Activated T-helper 1 cell treated with anti-CD3 and anti-CD28 coated beads, Interleukin-12 subunit alpha, Interleukin-12 subunit beta, Interleukin-2, Interleukin-4 antibody, amounts not matched to agents 30 ng/mL and 10 ng/mL and 1 ng/mL, durations not matched to agents 14 hours and 24 hours and 36 hours (primary cell): ENCODE measurements around the gene PGF. TPM values are rescaled to one million over a fixed set of nuclear protein-coding genes. Genes with fewer than 3 reads are reported as not detected.

Experiments used
- DNase-seq: peaks from one replicate; pipeline ENCODE4 v3.0.0; 2021; ENCODE audit warnings: low spot score
- H3K27ac Mint-ChIP-seq: one replicate; pipeline ENCODE4 v1.8.0; 2021; ENCODE audit warnings: mild to moderate bottlenecking, mixed read lengths
- H3K27me3 Mint-ChIP-seq: one replicate; pipeline ENCODE4 v1.8.0; 2022; ENCODE audit warnings: mild to moderate bottlenecking, moderate library complexity, mixed read lengths; ENCODE audit not compliant: insufficient read depth
- H3K36me3 Mint-ChIP-seq: one replicate; pipeline ENCODE4 v1.8.0; 2021; ENCODE audit warnings: low read depth, mixed read lengths
- H3K4me1 Mint-ChIP-seq: one replicate; pipeline ENCODE4 v1.8.0; 2021; ENCODE audit warnings: low read depth, mixed read lengths
- H3K4me3 Mint-ChIP-seq: one replicate; pipeline ENCODE4 v1.8.0; 2021; ENCODE audit warnings: mild to moderate bottlenecking, moderate library complexity, mixed read lengths
- H3K9me3 Mint-ChIP-seq: one replicate; pipeline ENCODE4 v1.8.0; 2021; ENCODE audit warnings: mixed read lengths
- intact Hi-C: fragments of 100-400 bp; cut with micrococcal nuclease; formaldehyde crosslinking; loops from one replicate; pipeline ENCODE4 v1.15.1; 2024
- total RNA-seq: library from RNA; stranded (reverse); gene quantifications from 2 replicates; pipeline ENCODE4 v1.2.3, GENCODE V29; 2022

The PGF gene
- total RNA-seq, 1 donor from 2014 or later, result 0.41 TPM

DNA sequence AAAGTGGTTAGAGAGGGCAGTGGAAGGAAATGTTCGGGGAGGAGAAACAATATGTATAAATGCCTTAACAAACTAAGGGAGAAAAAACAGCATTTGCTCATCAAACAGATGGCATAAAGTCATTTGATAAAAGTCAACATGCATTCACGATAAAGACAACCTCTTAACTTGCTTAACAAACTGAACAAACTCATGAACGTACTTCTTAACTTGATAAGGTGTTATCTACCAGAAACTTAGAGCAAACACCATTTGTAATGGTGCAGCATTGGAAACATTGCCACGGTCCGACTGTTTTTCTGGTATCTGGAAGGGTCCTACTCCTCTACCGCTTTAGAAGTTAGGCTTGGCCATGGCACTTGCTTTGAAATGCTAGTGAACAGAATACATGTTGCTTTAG is 28.2 kb downstream of the PGF start:
- no peak overlapping the region for H3K27ac Mint-ChIP-seq
- intact Hi-C loops, result no loop called here

DNA sequence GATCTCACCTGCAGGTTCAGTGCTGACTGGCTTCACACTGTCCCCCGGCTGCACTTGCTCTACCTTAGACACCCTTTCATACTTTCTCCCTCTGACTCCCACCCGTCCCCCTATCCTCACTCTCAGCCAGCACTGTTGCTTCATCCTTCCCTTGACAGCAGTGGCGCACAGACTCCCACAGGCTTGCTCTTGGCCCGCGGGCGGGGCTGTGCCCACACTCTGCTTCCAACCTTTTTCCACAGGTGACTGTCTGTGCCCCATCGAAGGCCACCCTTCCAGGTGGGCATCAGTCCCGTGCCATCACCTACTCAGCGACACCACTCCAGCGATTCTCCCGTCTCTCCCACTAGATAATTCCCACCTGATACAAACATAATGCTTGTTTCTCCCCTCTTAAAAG is 31.3 kb downstream of the PGF start:
- H3K27me3 Mint-ChIP-seq, result peaks cover 3% of the 10 kb centered on the region
- intact Hi-C loops, result no loop called here
- H3K9me3 Mint-ChIP-seq, result no peaks in the 10 kb centered on the region
- peak overlapping the region; percentile 15 for H3K4me3 Mint-ChIP-seq
- H3K27ac Mint-ChIP-seq, result no peak overlapping the region
- H3K36me3 Mint-ChIP-seq, result no peaks in the 10 kb centered on the region
- no peaks in the 10 kb centered on the region for H3K4me1 Mint-ChIP-seq
- no peak for DNase-seq

More for the DNA sequence above, 28.2 kb downstream of the PGF start:
- H3K4me1 Mint-ChIP-seq, result peaks cover 2% of the 10 kb centered on the region
- no peak overlapping the region for H3K4me3 Mint-ChIP-seq
- peaks cover 6% of the 10 kb centered on the region for H3K27me3 Mint-ChIP-seq
- no peaks in the 10 kb centered on the region for H3K9me3 Mint-ChIP-seq
- H3K36me3 Mint-ChIP-seq, result no peaks in the 10 kb centered on the region
- no peak for DNase-seq

DNA sequence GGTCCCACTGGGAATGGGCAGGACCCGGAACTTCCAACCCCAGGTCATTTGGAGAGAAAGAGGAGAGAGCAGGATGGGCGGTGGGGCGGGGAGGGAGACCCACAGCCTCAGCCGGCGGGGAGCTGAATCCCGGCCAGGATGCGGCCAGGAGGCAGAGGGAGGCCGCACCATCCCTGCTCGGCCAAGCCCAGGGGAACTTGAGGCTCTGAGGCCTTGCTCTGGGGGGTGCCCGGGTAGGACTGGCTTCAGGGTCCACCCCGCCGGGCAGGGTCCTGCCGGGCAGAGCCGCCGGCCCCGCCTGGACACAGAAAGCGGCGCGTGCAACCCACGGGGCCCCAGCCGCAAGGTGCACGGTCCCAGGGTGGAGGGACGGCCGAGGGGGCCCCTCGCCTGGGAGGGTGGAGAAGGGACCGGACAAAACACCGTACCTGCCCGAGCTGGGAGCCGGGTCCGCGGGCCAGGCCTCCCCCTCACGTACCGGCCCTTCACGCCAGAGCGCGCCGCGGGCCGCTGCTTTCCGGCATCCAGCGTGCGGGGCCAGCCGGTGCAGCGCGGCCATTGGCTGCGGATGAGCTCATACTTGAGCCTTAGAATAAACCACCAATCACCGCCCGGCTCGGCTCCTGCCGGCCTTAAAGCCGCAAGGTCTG is 32.5 kb downstream of the PGF start, which contains the start of gene RPS6KL1:
RPS6KL1 (minus strand) TSS at position 509 of the 650 bp plus-strand sequence. CDS start 1,719 bp downstream, outside the sequence.
- intact Hi-C loops, result loop anchor here (1.0 to 2.0 kb wide), 2 partner anchors 18 to 42 kb away; partner anchors contain the start of gene DLST
- no peaks in the 10 kb centered on the region for H3K9me3 Mint-ChIP-seq
- H3K27ac Mint-ChIP-seq, result peak within 1 kb of the TSS; percentile 31
- peaks cover 3% of the 10 kb centered on the region for H3K27me3 Mint-ChIP-seq
- DNase-seq, result peak; percentile 73
- no peaks in the 10 kb centered on the region for H3K36me3 Mint-ChIP-seq
- no peaks in the 10 kb centered on the region for H3K4me1 Mint-ChIP-seq
- peak within 1 kb of the TSS; percentile 72 for H3K4me3 Mint-ChIP-seq

DNA sequence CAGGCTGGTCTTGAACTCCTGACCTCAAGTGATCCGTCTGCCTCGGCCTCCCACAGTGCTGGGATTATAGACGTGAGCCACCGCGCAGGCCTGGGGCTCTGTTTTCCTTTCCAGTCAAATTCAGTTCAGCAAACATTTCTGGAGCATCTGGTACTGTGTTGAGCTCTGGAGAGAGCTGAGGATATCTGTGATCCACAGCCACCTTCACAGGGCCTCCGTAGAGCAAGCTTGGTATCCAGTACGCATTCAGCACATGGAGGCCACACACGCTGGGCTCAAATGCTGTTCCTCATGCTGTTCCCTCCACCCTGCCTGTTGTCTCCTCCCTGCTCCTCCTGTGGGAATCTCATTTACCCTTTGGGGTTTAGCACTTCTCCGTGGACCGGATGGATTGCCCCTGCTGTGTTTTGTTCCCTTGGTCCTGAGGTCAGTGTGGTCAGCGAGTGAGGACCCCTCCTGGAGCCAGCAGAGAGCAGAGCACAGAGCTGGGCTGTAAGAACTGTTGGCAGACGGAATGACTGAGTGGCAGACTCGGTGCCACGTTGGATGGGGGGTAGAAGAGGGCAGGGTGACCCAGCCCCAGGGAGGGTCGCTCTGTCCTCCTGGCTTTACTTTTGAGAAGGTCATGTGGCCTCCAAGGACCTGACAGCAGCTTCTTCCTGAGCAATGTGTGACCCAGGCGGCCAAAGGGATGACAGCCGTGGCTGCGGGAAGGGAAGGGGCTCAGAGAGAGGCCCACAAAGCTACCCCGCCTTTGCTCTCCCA is 33.2 kb downstream of the PGF start:
- H3K4me3 Mint-ChIP-seq, result peak overlapping the region; percentile 72
- DNase-seq, result no peak
- H3K4me1 Mint-ChIP-seq, result no peaks in the 10 kb centered on the region
- intact Hi-C loops, result loop anchor here (2.0 kb wide), 1 partner anchor 19 kb away; no protein-coding TSS in a partner anchor
- no peaks in the 10 kb centered on the region for H3K9me3 Mint-ChIP-seq
- H3K36me3 Mint-ChIP-seq, result no peaks in the 10 kb centered on the region
- H3K27me3 Mint-ChIP-seq, result peaks cover 3% of the 10 kb centered on the region
- peak overlapping the region; percentile 31 for H3K27ac Mint-ChIP-seq

DNA sequence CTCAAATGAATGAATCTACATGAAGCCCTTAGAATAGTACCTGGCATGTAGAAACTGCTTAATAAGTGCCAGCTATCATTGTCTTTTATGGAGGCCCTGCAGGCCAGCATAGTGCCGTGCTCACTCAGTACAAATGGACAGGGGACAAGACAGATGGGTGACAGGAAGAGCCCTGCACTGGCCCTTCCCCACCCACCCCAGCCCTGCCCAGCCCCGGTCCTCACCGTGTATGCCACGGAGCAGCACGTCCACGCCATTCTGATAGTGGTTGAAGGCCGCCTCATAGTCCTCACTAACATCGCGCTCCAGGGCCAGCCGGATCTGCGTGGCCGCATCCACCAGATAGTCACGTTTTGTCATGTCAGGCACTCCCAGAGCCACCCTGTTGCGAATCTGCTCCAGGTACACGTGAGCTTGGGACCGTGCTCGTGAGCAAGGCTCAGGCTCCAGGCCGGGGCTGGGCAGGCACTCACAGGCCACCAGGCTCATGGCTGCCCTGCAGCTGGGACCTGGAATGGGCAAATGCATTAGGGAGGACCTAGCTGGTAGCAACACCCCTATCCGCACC is 34.3 kb downstream of the PGF start:
- no peaks in the 10 kb centered on the region for H3K36me3 Mint-ChIP-seq
- no peaks in the 10 kb centered on the region for H3K9me3 Mint-ChIP-seq
- H3K27me3 Mint-ChIP-seq, result no peaks in the 10 kb centered on the region
- H3K4me3 Mint-ChIP-seq, result no peak overlapping the region
- intact Hi-C loops, result no loop called here
- H3K27ac Mint-ChIP-seq, result no peak overlapping the region
- no peak for DNase-seq
- H3K4me1 Mint-ChIP-seq, result no peaks in the 10 kb centered on the region

DNA sequence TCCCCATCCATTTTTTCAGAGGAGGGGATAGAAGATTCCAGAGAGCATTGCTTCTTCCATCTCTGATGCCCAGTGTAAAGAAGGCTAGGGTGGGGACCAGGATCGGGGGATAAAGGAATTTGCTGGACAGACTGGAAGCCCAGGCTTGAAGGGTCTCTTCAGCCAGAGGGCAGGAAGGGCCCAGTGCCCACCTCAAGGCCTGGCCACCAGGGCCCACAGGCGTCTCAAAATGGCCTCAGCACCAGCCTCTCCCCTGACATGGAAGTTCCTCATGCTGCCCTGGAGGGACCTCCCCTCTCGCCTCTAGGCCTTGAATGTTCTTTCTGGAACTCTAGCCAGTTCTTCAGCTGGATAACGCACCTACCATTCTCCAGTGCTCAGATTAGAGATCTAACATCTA is 35.1 kb downstream of the PGF start:
- DNase-seq, result no peak
- no peak overlapping the region for H3K4me3 Mint-ChIP-seq
- H3K9me3 Mint-ChIP-seq, result no peaks in the 10 kb centered on the region
- no peaks in the 10 kb centered on the region for H3K36me3 Mint-ChIP-seq
- no peaks in the 10 kb centered on the region for H3K27me3 Mint-ChIP-seq
- no peaks in the 10 kb centered on the region for H3K4me1 Mint-ChIP-seq
- intact Hi-C loops, result no loop called here
- no peak overlapping the region for H3K27ac Mint-ChIP-seq

DNA sequence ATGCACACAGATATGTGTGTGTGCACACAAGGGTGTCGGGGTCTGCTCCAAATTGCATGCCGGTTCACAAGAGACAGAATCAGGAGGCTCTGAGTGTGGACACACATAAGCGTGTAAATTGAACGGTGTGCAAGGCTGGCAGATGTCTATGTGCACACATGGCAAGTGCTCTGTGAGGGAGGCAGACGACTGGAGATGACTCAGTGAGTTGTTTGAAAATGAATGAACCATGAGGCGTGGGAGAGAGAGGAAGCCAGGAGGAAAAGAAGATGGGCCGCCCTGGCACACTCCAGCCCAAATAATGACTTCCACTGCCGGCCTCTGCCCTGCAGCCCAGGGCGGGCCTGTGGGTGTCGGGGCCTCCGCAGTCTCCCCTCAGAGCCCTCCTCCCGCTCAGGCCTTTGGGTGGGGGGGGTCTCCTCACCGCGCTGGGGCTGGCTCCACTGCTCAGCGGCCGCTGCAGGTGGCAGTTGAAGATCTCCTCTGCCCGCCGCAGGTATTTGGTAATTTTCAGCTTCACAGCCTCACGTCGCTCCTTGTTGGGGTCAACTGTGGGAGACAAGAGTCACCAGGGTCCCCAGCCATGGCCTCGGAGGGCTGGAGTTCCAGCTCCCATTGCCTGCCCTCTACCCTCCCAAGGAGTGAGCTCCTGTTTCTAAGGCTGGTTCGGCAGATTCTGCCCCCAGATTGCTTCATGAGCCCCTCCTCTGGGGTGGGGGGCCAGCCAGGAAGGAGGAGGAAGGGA is 35.8 kb downstream of the PGF start:
- DNase-seq, result no peak
- Mint-ChIP-seq H3K4me1 (no peaks in the 10 kb centered on the region), H3K27ac (no peak overlapping the region), H3K4me3 (no peak overlapping the region), H3K27me3 (no peaks in the 10 kb centered on the region), H3K36me3 (no peaks in the 10 kb centered on the region), H3K9me3 (no peaks in the 10 kb centered on the region)
- intact Hi-C loops, result no loop called here

DNA sequence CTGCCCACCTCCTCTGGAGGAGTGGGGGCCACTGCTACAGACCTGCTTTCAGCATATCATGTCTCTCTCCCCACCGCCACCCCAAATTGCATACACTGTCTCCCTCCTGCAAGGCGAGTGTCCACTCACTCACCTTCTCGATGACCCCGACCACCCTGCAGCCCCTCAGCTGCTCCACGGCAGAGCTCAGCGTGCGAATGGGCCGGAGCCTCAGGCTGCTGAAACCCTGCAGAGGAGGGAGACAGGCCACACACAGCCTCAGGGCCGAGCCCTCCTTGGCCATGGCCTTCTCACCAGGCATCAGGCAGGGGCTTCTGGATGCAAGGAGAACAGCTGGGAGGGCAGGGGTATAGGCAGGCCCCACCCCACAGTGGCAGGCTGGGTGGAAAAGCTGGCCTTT is 37.0 kb downstream of the PGF start:
- intact Hi-C loops, result no loop called here
- DNase-seq, result no peak
- H3K36me3 Mint-ChIP-seq, result no peaks in the 10 kb centered on the region
- H3K9me3 Mint-ChIP-seq, result no peaks in the 10 kb centered on the region
- H3K4me1 Mint-ChIP-seq, result no peaks in the 10 kb centered on the region
- H3K27me3 Mint-ChIP-seq, result no peaks in the 10 kb centered on the region
- no peak overlapping the region for H3K27ac Mint-ChIP-seq
- H3K4me3 Mint-ChIP-seq, result no peak overlapping the region

DNA sequence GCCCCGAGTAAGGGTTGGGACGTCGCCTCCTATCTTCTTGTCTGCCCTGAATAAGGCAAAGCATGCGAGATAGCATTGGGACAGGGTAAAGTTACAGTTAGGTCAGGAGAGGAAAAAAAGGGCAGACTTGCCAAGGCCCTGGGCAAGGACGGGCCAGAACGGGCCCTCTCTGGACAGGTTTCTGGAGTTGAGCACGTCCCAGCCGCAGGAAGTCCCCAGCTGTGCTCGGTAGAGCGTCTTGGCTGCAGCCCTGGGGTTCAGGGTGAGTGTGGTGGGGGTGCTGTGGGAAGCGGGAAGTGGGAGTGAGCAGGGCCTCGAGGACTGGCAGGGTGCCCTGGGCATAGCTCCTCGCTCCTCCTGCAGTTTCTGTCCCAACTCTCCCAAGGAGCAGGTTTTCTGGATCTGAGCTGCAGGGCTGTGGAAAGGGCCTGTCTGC is 37.7 kb downstream of the PGF start:
- Mint-ChIP-seq H3K4me1 (no peaks in the 10 kb centered on the region), H3K4me3 (no peak overlapping the region), H3K27me3 (no peaks in the 10 kb centered on the region), H3K36me3 (no peaks in the 10 kb centered on the region), H3K9me3 (no peaks in the 10 kb centered on the region), H3K27ac (no peak overlapping the region)
- intact Hi-C loops, result no loop called here
- no peak for DNase-seq

DNA sequence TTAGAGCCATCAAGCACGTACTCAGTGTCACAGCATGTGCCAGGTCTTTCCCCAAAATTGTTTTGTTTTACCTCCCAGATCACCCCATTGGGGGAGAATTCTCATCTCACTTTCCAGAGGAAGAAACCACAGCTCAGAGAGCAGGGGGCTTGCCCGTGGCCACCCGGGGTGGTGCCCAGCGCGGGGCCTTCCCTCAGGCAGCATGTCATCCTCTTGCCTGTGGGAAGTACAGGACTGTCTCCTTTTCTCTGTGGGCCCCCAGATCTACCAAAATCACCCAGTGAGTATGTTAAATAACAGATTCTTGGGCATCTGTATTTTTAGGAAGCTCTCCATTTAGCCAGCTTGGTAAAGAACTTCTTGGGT is 38.2 kb downstream of the PGF start:
- H3K27me3 Mint-ChIP-seq, result no peaks in the 10 kb centered on the region
- no peak overlapping the region for H3K27ac Mint-ChIP-seq
- no peaks in the 10 kb centered on the region for H3K4me1 Mint-ChIP-seq
- intact Hi-C loops, result no loop called here
- H3K4me3 Mint-ChIP-seq, result no peak overlapping the region
- no peak for DNase-seq
- no peaks in the 10 kb centered on the region for H3K9me3 Mint-ChIP-seq
- H3K36me3 Mint-ChIP-seq, result no peaks in the 10 kb centered on the region

DNA sequence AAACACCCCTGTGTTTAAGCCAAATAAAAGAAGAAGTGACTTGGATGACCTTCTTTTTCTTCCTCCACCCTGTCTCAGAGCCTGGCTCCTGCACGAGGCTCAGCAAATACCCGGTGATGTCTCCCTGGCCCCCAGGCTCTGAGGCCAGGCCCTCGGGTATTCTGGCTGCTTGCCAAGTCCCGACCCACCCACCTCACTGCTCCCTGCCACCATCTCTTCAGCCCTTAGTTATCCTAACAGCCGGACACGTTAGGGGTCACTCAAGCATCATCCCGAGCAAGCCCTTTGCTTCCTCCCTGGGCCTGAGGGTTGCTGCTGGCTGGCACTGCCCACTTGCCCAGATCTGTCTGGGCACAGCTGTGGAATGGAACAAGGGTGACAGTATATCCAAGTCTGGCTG is 39.6 kb downstream of the PGF start:
- DNase-seq, result no peak
- no peak overlapping the region for H3K27ac Mint-ChIP-seq
- no peaks in the 10 kb centered on the region for H3K27me3 Mint-ChIP-seq
- intact Hi-C loops, result no loop called here
- H3K4me1 Mint-ChIP-seq, result no peaks in the 10 kb centered on the region
- no peak overlapping the region for H3K4me3 Mint-ChIP-seq
- no peaks in the 10 kb centered on the region for H3K36me3 Mint-ChIP-seq
- H3K9me3 Mint-ChIP-seq, result no peaks in the 10 kb centered on the region

DNA sequence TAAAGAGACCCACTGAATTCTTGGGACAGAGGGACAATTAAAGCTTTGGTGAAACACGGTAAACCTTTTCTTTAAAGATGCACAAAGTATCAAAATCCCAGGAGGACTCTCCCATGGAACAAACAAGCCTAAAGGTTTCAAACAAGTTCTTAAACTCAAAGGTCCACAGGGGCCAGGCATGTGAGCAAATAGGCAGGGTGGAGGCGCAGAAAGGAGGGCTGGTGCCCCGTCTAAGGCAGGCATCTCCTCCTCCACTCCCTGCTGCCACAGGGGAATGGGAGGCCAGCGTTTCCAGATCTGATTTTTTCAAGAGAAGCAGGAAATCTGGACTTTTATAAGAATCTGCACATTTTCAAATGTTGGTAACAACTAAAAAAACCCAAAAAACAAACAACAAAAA is 40.0 kb downstream of the PGF start:
- H3K9me3 Mint-ChIP-seq, result no peaks in the 10 kb centered on the region
- H3K36me3 Mint-ChIP-seq, result no peaks in the 10 kb centered on the region
- DNase-seq, result no peak
- H3K4me3 Mint-ChIP-seq, result no peak overlapping the region
- H3K4me1 Mint-ChIP-seq, result no peaks in the 10 kb centered on the region
- intact Hi-C loops, result no loop called here
- no peaks in the 10 kb centered on the region for H3K27me3 Mint-ChIP-seq
- no peak overlapping the region for H3K27ac Mint-ChIP-seq
